T-helper 1 cell treated with Interleukin-12 subunit alpha and Interleukin-12 subunit beta and Interleukin-4 antibody, amounts not matched to agents 30 ng/mL and 1 ng/mL, for 36 hours (primary cell): ENCODE measurements around the gene PRKCZ. TPM values are rescaled to one million over a fixed set of nuclear protein-coding genes. Genes with fewer than 3 reads are reported as not detected.

Experiments
- intact Hi-C: fragments of 100-400 bp; cut with micrococcal nuclease; formaldehyde crosslinking; loops from one replicate; pipeline ENCODE4 v1.15.1; 2024
- total RNA-seq: library from RNA; stranded (reverse); gene quantifications from 2 replicates; pipeline ENCODE4 v1.2.3, GENCODE V29; 2022

The PRKCZ gene
- total RNA-seq, 1 donor from 2014 or later: 2.6 TPM

- intact Hi-C loops: no loop called here
Measured at GRCh38 chr1:2215909-2216766, 165.9 kb downstream of the PRKCZ start.

GRCh38 chr1:2216767-2217058, 166.5 kb downstream of the PRKCZ start:
- intact Hi-C loops: no loop called here

GRCh38 chr1:2221271-2221670, 171.1 kb downstream of the PRKCZ start:
- intact Hi-C loops: no loop called here

- intact Hi-C loops: no loop called here
Measured at GRCh38 chr1:2224170-2224584, 174.0 kb downstream of the PRKCZ start.

GRCh38 chr1:2224631-2225428, 174.6 kb downstream of the PRKCZ start:
- intact Hi-C loops: loop anchor here (1.0 kb wide), 1 partner anchor 11 kb away; no protein-coding TSS in a partner anchor

GRCh38 chr1:2226525-2227345, 176.5 kb downstream of the PRKCZ start:
- intact Hi-C loops: loop anchor here (1.0 kb wide), 2 partner anchors 21 to 322 kb away; no protein-coding TSS in a partner anchor

GRCh38 chr1:2227346-2228156, 177.3 kb downstream of the PRKCZ start:
- intact Hi-C loops: loop anchor here (1.0 kb wide), 2 partner anchors 22 to 321 kb away; no protein-coding TSS in a partner anchor

GRCh38 chr1:2228157-2228594, 178.0 kb downstream of the PRKCZ start, which contains the start of gene SKI:
TSS of gene SKI (plus strand) at chr1:2228319. CDS start at chr1:2228767, 448 bp downstream.
- intact Hi-C loops: no loop called here

GRCh38 chr1:2228694-2229036, 178.5 kb downstream of the PRKCZ start:
- intact Hi-C loops: no loop called here

GRCh38 chr1:2229037-2229864, 179.0 kb downstream of the PRKCZ start:
- intact Hi-C loops: no loop called here

- intact Hi-C loops: no loop called here
Measured at GRCh38 chr1:2229911-2230731, 179.9 kb downstream of the PRKCZ start.

GRCh38 chr1:2230781-2231531, 180.7 kb downstream of the PRKCZ start:
- intact Hi-C loops: no loop called here

GRCh38 chr1:2231532-2232254, 181.5 kb downstream of the PRKCZ start:
- intact Hi-C loops: loop anchor here (1.0 kb wide), 3 partner anchors 26 to 160 kb away; partner anchors contain the start of genes MORN1 and RER1

GRCh38 chr1:2232255-2232915, 182.2 kb downstream of the PRKCZ start:
- intact Hi-C loops: loop anchor here (1.0 kb wide), 3 partner anchors 27 to 159 kb away; partner anchors contain the start of genes MORN1 and RER1

- intact Hi-C loops: loop anchor here (1.0 kb wide), 3 partner anchors 28 to 158 kb away; partner anchors contain the start of genes MORN1 and RER1
Measured at GRCh38 chr1:2232916-2233438, 182.8 kb downstream of the PRKCZ start.

- intact Hi-C loops: no loop called here
Measured at GRCh38 chr1:2233468-2233867, 183.3 kb downstream of the PRKCZ start.
